ENCODE data around the gene CNOT3.
A peak's percentile ranks its signal among the peaks of the same experiment; 100 is the strongest.

The CNOT3 gene

DNA sequence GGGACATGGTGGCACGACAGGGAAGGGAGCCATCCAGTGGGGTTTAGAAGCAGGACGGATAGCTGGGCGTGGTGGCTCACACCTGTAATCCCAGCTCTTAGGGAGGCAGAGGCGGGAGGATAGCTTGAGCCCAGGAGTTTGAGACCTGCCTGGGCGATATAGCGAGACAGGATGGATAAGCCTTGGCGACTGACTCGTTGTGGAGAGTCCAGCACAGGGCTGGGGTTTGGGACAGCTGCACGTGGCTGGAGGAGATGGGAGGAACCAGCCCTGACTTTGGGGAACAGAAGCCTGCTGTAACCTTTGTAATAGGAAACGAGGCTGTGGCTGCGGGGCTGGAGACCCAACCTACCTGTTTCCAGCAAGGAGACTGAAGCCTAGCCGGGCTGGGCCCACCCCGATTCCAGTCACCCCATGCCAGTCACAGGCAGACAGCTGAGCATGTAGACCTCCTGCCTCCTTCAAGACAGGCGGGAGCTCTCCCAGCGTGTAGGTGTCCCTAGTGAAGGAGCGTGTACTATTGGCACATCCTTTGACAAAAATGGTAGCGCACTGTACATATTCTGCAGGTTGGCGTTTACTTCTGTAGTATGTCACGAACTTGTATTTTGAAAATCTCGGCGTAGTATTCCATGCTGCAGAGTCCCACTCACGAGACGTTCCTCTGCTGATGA lies 13.9 kb downstream of the CNOT3 start:
- no peak for DNase-seq (ENCODE audit: low spot score)

DNA sequence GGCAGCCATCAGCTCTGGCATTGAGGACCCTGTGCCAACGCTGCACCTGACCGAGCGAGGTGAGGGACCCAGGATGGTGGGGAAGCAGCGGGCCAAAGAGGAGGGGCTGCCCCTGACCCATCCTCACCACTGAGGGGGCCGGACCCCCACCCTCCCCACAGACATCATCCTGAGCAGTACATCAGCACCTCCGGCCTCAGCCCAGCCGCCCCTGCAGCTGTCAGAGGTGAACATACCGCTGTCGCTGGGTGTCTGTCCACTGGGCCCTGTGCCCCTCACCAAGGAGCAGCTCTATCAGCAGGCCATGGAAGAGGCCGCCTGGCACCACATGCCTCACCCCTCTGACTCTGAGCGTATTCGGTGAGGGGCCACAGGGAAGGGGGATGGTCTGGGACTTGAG lies 14.7 kb downstream of the CNOT3 start:
- no peak for DNase-seq (ENCODE audit: low spot score)

DNA sequence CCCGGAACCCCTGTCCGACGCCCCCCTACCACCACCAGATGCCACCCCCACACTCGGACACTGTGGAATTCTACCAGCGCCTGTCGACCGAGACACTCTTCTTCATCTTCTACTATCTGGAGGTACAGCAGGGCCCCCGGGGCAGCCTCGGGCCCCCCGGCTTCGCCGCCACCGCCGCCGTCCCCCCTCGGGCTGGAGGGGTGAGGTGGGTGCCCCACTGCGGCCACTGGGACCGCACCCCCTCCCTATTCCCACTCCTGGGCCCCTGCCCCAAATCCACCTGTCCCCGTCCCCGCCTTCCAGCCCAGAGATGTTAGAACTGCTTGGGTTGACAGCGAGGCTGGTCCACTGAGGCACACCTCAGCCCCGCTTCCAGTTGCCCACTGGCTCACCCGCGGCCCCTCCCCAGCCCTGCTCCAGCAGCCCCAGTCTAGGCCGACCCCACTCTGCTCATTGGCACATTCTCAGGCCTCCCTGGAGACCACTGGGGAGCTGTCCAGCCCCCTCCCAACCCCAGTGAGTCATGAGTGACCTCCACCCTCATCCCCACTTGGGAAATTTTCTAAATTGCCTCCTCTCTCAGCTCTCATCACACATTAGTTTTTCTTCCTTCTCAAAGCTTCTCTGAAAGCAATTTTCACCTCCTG lies 15.4 kb downstream of the CNOT3 start:
- DNase-seq (ENCODE audit: low spot score): no peak

DNA sequence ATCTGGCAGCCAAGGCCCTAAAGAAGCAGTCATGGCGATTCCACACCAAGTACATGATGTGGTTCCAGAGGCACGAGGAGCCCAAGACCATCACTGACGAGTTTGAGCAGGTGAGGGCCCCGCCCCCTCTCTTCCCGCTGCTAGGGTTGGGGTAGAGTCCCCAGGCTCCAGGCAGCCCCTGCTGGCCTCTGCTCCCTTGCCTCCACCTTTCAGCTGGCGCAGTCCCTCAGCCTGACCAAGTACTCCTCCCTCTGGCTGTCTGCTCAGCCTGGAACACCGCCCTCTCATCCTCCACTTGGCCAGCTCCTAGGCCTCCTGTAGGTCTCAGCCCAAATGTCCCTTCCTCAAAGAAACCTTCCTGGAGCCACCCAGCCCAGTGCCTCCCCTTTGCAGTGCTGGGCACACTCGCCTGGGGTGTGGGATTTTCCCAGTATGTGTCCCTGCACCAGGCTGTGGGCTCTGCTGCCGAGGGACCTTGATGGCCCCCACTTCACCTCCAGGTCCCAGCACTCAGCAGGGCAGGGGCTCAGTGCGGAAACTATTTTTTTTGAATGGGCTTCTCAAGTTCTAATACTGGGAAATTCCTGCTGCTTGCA lies 16.3 kb downstream of the CNOT3 start:
- no peak for DNase-seq (ENCODE audit: low spot score)

DNA sequence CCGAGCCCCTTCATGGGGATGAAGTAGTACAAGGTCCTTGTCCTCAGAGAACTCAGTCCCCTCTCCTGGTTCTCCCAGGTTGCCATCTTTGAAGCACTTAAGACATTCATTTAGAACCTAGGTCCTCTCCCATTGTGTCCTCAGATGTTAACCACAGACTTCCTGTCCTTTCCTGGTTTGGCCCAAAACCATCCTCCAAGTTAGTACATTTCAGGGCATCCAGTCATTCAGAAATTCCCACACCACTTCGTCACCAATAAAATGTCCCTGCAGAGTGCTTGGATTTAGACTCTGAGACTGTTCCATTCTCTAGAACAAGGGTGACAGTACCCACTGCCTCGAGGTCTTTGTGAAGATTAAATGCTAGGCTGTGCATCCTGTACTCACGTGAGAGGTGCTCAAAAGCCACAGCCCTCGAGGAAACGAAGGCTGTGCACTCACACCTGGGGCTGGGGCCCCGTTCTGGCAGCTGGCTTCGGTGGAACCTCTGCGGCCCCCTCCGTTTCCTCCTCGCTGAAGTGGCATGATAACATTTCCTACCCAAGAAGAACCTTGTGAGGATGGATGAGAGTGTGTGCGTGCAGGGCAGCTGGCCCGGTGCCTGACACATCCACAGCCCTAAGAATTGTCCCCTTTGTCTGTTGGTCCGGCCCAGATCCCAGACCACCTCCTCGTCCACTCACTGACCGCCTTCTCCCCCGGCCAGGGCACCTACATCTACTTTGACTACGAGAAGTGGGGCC lies 17.2 kb downstream of the CNOT3 start:
- DNase-seq (ENCODE audit: low spot score): no peak

DNA sequence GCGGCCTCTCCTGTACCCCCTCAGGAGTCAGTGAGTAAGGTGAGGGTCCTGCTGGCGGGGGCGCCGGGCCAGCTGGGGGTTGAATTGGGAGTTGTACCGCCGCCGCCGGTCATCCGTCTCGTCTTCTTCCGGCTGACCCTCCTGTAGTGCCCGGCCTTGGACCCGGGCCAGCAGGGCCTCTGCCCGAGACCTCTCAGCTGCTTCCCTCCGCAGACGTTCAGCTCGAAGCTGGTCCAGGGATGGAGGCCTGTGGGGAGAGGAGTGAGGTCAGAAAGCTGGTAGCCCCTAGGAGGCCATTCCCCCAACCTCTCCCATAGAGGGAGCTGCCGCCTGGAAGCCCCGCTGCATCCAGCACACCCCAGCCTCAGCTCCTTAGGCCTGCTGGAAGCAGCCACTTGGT lies 18.1 kb downstream of the CNOT3 start:
- no peak for DNase-seq (ENCODE audit: low spot score)

- DNase-seq (ENCODE audit: low spot score): no peak
Measured at GRCh38 chr19:54156490-54156889, 18.9 kb downstream of the CNOT3 start.

DNA sequence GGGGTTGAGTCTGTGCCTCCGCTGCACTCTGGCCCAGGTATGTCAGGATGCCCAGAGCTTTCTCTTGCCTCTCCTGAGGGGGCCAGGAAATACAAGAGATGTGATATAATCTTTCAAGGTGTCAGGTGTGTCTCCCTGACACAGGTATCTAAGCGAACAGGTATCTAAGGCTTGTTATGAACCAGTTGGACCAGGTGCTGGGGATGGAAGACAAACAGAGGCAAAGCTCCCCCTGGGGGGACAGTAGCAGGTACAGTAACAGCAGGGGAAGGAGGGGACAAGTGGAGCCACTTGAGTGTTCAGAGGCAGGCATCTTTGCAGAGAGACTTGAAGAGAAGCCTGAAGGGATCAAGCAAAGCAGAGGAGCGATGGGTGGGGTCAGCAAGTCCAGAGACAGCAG lies 19.4 kb downstream of the CNOT3 start:
- DNase-seq (ENCODE audit: low spot score): no peak

GRCh38 chr19:54158812-54159351 lies 21.3 kb downstream of the CNOT3 start:
- DNase-seq (ENCODE audit: low spot score): no peak

- DNase-seq (ENCODE audit: low spot score): peak; percentile 100
Measured at GRCh38 chr19:54159352-54160181, 22.0 kb downstream of the CNOT3 start, which contains the start of gene LENG1. LENG1 (minus strand) TSS chr19:54159721; CDS start chr19:54159695, 26 bp downstream.

DNA sequence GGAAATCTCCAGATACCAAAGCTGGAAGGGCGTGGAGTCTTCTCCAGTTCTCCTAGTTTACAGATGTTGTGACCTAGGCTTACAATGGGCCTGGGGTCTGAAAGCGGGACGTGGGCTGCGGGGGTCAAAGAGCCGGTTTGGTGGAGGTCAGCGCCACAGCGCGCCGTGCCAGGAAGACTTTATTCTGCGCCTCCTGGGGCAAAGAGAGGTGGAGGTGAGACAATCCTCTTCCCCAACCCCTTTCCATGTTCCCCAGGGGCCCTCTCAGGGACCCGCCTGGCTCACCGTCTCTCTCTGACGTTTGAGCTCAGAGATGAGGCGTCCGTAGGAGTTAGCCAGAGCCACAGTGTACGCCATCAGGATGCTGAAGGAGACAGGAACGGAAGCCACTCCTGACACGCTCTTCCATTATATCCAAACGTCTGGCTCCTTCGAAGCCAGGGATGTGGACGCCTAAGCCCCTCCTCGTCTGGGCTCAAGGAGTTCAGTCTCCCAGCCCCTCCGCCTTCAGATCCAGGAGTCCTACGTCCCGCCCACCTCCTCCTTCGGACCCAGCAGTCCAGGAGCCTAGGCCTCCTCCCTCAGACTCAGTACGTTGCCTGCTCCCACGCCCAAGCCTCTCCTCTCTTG lies 22.7 kb downstream of the CNOT3 start:
- no peak for DNase-seq (ENCODE audit: low spot score)

GRCh38 chr19:54160854-54161253 lies 23.3 kb downstream of the CNOT3 start:
- DNase-seq (ENCODE audit: low spot score): no peak

GRCh38 chr19:54162241-54162805 lies 24.8 kb downstream of the CNOT3 start:
- DNase-seq (ENCODE audit: low spot score): no peak

DNA sequence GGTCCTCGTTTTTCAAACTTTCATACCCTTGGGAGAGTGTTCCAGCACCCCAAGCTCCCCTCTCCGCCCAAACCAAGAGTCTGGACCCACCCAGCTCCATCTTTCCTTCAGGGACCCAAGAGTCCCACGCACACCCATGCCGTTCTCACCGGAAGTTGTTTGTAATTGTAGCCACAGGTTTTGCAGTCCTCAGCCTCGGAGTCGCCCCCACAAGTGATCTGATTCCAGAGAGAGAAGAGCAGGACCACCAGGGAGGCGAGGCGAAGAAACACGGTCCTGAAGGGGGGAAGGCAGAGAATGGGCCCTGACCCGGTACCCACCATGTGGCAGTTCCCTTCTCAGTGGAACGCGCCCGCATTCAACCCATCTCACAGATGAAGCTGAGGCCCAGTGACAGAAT lies 25.3 kb downstream of the CNOT3 start:
- DNase-seq (ENCODE audit: low spot score): no peak

GRCh38 chr19:54164369-54165068 lies 27.0 kb downstream of the CNOT3 start:
- DNase-seq (ENCODE audit: low spot score): no peak

DNA sequence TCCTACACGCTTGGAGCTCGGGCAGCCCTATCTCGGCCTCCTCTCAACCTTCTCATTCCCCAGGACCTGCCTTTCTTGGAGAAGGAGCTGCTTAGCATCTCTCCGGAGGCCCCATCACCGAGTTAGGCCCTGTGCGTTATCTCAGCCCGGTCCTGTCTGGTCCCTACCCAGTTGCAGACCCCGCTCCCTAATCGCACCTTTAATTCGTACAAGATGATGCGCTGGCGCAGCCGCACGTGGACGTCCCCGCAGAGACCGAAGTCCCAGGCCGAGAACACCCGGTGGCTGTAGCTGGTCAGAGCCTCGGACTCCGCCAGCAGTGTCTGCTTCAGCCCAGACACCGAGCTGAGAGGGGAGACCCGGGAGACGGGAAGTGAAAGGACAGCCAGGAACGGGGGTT lies 27.7 kb downstream of the CNOT3 start:
- DNase-seq (ENCODE audit: low spot score): no peak

DNA sequence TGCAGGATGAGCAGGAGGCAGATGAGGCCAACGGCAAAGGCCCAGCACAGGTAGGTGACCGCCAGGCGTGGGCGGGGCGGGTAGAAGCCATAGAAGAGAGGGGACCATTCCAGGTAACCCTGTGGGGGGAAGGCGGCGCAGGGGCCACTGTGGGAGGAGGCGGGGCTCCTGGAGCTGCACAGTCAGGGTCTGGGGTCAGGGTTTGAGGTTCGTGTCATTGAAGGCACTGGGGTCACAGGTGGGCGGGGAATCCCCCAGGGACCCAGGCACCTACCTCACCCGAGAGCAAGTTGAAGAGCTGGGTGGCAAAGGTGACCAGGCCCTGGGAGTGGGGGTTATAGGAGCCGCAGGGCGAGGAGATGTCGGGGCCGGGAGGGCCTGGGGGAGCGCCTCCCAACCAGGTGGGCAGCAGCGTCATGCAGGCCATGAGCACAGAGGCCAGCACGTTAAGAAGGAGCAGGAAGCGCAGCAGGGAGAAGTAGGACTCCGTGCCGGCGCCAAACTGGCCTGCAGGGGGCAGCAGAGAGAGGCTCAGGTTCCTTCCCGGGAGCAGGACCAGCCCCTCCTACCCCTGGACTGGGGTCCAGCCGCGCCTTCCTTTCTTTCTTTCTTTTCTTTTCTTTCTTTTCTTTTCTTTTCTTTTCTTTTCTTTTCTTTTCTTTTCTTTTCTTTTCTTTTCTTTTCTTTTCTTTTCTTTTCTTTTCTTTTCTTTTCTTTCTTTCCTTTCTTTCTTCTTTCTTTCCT lies 30.8 kb downstream of the CNOT3 start:
- DNase-seq (ENCODE audit: low spot score): peak; percentile 91

DNA sequence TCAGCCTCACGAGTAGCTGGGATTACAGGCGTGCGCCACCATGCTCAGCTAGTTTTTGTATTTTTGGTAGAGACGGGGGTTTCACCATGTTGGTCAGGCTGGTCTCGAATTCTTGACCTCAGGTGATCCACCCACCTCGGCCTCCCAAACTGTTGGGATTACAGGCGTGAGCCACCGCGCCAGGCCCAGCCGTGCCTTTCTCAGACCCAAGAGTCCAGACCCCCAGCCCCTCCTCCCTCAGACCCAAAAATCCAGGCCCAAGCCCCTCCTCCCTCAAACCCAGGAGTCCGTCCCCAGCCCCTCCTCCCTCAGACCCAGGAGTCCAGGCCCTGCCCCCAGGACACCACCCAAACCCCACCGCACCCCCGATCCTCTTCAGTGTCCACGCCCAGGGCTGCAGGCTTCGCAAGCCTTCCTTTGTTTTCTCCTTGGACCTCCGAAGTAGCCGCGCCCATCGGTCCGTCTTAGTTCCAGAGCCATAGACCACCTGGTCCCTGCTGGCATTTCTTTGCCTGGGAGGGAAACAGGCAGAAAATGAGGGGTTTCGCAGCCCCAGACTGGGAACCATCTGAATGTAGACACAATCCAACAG lies 31.7 kb downstream of the CNOT3 start:
- no peak for DNase-seq (ENCODE audit: low spot score)

Data from HuH-7 (cell line).